ENCODE results near the gene OTUD7B. TPM values are rescaled to one million over a fixed set of nuclear protein-coding genes. Genes with fewer than 3 reads are reported as not detected.
A peak's percentile ranks its signal among the peaks of the same experiment; 100 is the strongest.
"Not testable (repeated sequence)": the region's sequence is repeated elsewhere in the genome, so short reads cannot be mapped to it uniquely, and the experiment has no call there.

OTUD7B gene
- 31.6 and 35.9 TPM in 2 replicates for total RNA-seq (ENCODE audit: low replicate concordance)
- long read RNA-seq, partial matches to known transcripts = 0 of 5 reads
- long read RNA-seq, other reads (novel, unspliced or antisense) = 5 of 5 reads

- TF ChIP-seq CTCF (conservative IDR thresholded peaks at IDR 0.05) = peak; percentile 24
- peak within 1 kb of the TSS; percentile 99 for H3K27ac Mint-ChIP-seq
- no peaks in the 10 kb centered on the region for H3K9me3 Mint-ChIP-seq
- peaks cover 8% of the 10 kb centered on the region for H3K36me3 Mint-ChIP-seq
- no peaks in the 10 kb centered on the region for H3K27me3 Mint-ChIP-seq
- peak; percentile 91 for DNase-seq (ENCODE audit: extremely low spot score, unreplicated experiment)
- peaks cover 32% of the 10 kb centered on the region for H3K4me1 Mint-ChIP-seq (ENCODE audit: unreplicated experiment)
- peak within 1 kb of the TSS; percentile 96 for H3K4me3 Mint-ChIP-seq
Measured at GRCh38 chr1:150010393-150011115, at the start of gene OTUD7B. TSS of gene OTUD7B (minus strand) at chr1:150010726. CDS start at chr1:149977510, 33,216 bp downstream.

GRCh38 chr1:150060260-150060659 is 49.7 kb upstream of the OTUD7B start:
- no peaks in the 10 kb centered on the region for H3K27me3 Mint-ChIP-seq
- TF ChIP-seq CTCF (conservative IDR thresholded peaks at IDR 0.05) = no peak
- H3K4me1 Mint-ChIP-seq (ENCODE audit: unreplicated experiment) = no peaks in the 10 kb centered on the region
- H3K36me3 Mint-ChIP-seq = no peaks in the 10 kb centered on the region
- no peaks in the 10 kb centered on the region for H3K9me3 Mint-ChIP-seq
- DNase-seq (ENCODE audit: extremely low spot score, unreplicated experiment) = no peak
- H3K4me3 Mint-ChIP-seq = no peak overlapping the region
- H3K27ac Mint-ChIP-seq = no peak overlapping the region

GRCh38 chr1:150056407-150056806 is 45.9 kb upstream of the OTUD7B start:
- DNase-seq (ENCODE audit: extremely low spot score, unreplicated experiment) = no peak
- H3K27me3 Mint-ChIP-seq = no peaks in the 10 kb centered on the region
- H3K27ac Mint-ChIP-seq = no peak overlapping the region
- H3K4me3 Mint-ChIP-seq = no peak overlapping the region
- H3K4me1 Mint-ChIP-seq (ENCODE audit: unreplicated experiment) = no peaks in the 10 kb centered on the region
- no peaks in the 10 kb centered on the region for H3K9me3 Mint-ChIP-seq
- no peak for TF ChIP-seq CTCF (conservative IDR thresholded peaks at IDR 0.05)
- H3K36me3 Mint-ChIP-seq = no peaks in the 10 kb centered on the region

GRCh38 chr1:150055507-150055906 is 45.0 kb upstream of the OTUD7B start:
- DNase-seq (ENCODE audit: extremely low spot score, unreplicated experiment); H3K9me3 Mint-ChIP-seq; H3K27me3 Mint-ChIP-seq; H3K4me1 Mint-ChIP-seq (ENCODE audit: unreplicated experiment); H3K27ac Mint-ChIP-seq; H3K4me3 Mint-ChIP-seq; H3K36me3 Mint-ChIP-seq: not testable (repeated sequence)

GRCh38 chr1:150053926-150054325 is 43.4 kb upstream of the OTUD7B start:
- no peak overlapping the region for H3K27ac Mint-ChIP-seq
- no peaks in the 10 kb centered on the region for H3K9me3 Mint-ChIP-seq
- H3K27me3 Mint-ChIP-seq = no peaks in the 10 kb centered on the region
- no peak for DNase-seq (ENCODE audit: extremely low spot score, unreplicated experiment)
- peaks cover 6% of the 10 kb centered on the region for H3K4me1 Mint-ChIP-seq (ENCODE audit: unreplicated experiment)
- no peak overlapping the region for H3K4me3 Mint-ChIP-seq
- no peak for TF ChIP-seq CTCF (conservative IDR thresholded peaks at IDR 0.05)
- no peaks in the 10 kb centered on the region for H3K36me3 Mint-ChIP-seq

- not testable (repeated sequence) for DNase-seq (ENCODE audit: extremely low spot score, unreplicated experiment); H3K4me1 Mint-ChIP-seq (ENCODE audit: unreplicated experiment); H3K9me3 Mint-ChIP-seq; H3K36me3 Mint-ChIP-seq; H3K27me3 Mint-ChIP-seq; H3K27ac Mint-ChIP-seq; H3K4me3 Mint-ChIP-seq
Measured at GRCh38 chr1:150051905-150052412, 41.4 kb upstream of the OTUD7B start.

All from type B pancreatic cell (in vitro differentiated cells).